ENCODE data around the gene SUGT1.
"Not testable (repeated sequence)": the region's sequence is repeated elsewhere in the genome, so short reads cannot be mapped to it uniquely, and the experiment has no call there.

The SUGT1 gene

DNA sequence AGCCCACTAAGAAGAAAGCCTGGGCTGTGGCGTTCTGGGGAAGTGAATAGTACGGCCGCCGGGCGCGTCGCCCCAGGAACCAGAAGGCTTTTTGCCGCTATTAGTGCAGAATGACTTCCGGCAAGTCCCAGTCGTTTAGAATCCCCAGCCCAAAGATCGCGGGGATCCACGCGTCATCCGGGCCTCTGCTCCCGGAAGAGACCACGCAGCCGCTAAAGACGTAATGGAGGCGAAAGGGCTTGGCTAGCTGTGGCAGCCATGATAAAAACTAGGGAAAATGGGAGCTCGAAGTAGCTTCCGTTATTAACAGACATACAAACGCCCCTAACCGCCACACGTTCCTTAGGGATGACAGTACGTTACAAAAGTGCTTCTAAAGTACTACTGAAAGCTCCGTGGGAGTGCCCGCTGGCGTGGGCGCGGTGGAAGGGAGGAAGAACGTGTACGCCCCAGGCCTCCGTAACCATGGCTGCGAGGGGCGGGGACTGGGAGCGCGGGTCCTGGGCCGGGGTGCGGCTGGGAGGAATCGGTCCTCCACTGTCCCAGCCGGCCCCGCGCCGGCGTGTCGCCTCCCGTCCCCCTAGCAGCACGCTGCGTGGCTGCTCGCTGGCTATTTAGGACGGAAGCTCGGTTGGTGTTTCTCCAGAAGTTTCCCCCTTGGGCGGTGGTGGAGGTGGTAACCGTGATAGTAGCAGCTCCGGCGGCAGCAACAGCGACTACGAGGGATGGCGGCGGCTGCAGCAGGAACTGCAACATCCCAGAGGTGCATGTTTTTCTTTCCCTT lies at the start of gene SUGT1:
SUGT1 (plus strand) TSS at position 641 of the 784 bp plus-strand sequence; CDS start at position 726, 85 bp downstream.
- TF ChIP-seq, protein P1, sequence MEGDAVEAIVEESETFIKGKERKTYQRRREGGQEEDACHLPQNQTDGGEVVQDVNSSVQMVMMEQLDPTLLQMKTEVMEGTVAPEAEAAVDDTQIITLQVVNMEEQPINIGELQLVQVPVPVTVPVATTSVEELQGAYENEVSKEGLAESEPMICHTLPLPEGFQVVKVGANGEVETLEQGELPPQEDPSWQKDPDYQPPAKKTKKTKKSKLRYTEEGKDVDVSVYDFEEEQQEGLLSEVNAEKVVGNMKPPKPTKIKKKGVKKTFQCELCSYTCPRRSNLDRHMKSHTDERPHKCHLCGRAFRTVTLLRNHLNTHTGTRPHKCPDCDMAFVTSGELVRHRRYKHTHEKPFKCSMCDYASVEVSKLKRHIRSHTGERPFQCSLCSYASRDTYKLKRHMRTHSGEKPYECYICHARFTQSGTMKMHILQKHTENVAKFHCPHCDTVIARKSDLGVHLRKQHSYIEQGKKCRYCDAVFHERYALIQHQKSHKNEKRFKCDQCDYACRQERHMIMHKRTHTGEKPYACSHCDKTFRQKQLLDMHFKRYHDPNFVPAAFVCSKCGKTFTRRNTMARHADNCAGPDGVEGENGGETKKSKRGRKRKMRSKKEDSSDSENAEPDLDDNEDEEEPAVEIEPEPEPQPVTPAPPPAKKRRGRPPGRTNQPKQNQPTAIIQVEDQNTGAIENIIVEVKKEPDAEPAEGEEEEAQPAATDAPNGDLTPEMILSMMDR (conservative IDR thresholded peaks at IDR 0.05), result peak; percentile 65
- peak; percentile 33; the same call in 1 of the 2 replicates for TF ChIP-seq ZFX (IDR thresholded peaks at IDR 0.05)
- peak within 1 kb of the TSS; percentile 91 for H3K27ac ChIP-seq

DNA sequence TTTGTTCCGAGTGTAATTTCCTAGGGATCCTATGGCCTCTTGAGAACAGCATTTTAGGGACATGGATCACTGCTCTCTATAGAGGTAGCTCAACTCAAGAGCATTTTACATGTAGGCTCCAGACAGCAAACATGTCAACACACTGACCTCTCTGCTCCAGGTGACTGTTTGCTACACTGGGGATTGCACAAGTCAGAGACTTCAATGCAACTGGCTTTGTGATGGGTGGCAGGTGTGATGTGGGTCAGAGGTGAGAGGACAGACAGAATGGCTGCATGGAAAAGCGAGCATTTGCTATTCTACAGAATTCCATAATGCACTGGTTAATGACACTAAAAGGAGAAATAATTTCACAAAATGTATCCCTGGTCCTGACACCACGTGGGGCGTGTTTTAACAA lies 49.3 kb upstream of the SUGT1 start:
- H3K27ac ChIP-seq, result not testable (repeated sequence)

DNA sequence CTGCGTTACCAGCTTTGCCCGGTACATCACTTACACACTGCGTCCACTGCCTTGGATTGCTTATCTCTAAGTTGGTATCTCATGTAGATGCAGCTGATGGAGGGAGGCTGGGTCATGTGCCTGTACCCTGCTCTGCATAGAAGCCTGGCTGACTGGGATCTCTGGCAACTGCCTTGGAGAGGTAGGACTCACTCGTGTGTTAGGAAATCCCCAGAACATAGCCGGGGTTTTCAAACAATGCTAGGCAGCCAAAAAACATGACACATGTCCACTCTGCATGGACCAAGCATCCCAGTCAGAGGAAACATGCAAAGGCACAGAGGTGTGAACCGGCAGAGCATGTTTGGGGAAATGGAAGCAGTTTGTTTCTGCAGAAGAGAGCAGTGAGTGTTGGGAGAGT lies 46.5 kb upstream of the SUGT1 start:
- not testable (repeated sequence) for H3K27ac ChIP-seq

DNA sequence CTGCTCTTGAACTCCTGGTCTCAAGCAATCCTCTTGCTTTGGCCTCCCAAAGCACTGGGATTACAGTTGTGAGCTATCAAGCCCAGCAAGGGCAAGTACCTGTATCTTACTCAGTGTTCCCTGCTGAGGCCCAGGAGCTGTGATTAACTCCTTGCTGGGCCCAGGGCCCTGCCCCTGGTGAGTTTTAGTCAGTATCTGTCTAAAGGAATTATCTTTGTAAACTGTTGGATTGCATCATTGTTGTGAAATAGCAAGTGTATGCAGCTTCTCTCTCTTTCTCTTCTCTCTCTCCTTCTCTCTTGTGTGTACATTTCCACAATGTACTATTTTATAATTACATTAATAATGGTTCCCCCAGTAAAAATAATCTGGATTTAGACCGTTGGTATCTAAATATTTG lies 45.8 kb upstream of the SUGT1 start:
- H3K27ac ChIP-seq, result not testable (repeated sequence)

DNA sequence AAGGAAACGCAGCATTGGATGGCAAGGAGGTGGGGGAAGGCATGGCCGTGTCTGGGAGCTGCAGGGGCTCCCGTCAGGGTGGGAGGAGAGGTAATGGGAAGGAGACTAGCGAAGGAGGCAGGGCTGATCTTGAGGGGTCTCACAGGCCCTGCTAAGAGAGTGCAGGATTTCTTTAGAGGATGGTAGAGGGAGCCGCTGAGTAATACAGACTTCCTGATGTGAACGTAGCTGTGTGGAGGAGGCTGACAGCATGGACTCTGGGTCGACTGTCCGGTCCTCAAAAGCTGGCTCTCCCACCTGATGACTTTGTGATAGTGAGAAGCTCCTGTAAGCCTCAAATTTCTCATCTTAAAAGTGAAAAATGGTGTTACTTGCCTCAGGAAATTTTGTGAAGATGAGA lies 44.5 kb upstream of the SUGT1 start:
- not testable (repeated sequence) for H3K27ac ChIP-seq

DNA sequence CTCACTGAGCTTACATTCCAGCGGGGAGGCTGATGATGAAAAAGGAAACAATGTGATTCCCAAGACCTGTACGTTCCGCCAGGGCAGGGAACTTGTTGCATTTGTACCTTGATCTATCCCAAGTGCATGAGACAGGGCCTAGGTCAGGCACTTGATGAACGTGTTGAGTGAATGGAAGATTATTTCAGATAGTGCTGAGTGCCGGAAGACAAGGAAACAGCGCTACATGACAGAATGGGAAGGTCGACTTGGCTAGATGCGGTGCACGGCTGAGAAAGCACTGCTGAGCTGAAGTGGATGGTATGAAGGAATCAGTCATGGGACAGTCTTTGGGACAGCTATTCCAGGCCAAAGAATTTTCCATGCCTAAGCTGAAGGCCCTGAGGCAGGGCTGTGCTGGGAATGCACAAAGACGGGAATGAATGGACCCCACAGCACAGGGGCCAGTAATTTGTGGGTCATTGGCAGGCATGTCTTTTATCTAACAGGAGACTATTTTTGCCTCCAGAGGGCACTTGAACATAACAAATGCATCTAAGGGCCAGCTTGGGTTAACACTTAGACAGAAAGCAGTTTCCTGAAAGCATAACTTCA lies 43.5 kb upstream of the SUGT1 start:
- TF ChIP-seq, protein P1 (conservative IDR thresholded peaks at IDR 0.05), result peak; percentile 36
- not testable (repeated sequence) for H3K27ac ChIP-seq

DNA sequence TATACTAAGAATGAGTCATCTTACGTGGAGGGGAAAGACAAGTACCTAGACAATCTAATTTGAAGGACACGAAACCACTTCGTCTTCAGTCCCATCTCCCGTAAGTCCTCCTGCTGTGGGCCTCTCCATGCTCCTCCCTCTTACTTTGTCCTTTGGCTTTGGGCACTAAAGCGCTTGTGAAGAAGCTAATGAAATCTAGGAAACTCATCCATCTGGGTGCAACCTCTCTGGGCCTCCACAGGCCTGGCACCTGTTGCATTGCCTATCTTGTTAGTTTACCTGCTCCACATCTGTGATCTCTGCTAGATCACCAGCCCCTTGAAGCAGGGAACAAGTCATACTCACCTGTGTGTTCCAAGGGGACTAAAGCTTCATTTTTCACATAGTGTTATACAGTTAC lies 42.5 kb upstream of the SUGT1 start:
- not testable (repeated sequence) for H3K27ac ChIP-seq

DNA sequence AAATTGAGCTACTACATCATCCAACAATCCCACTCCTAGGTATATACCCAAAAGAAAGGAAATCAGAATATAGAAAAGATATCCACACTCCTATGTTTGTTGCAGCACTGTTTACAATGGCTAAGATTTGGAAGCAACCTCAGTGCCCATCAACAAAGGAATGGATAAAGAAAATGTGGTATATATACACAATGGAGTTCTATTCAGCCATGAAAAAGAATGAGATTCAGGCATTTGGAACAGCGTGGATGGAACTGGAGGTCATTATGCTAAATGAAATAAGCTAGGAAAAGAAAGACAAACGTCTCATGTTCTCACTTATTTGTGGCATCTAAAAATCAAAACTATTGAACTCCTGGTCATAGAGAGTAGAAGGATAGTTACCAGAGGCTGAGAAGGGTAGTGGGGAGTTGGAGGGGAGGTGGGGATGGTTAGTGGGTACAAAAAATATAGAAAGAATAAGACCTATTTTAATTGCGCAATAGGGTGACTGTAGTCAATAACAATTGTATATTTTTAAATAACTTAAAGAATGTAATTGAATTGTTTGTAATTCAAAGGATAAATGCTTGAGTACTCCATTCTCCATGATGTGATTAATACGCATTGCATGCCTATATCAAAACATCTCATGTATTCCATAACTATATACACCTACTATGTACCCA lies 37.4 kb upstream of the SUGT1 start:
- H3K27ac ChIP-seq, result no peak overlapping the region
- TF ChIP-seq, protein P1 (conservative IDR thresholded peaks at IDR 0.05), result no peak
- no peak for TF ChIP-seq ZFX (IDR thresholded peaks at IDR 0.05)

DNA sequence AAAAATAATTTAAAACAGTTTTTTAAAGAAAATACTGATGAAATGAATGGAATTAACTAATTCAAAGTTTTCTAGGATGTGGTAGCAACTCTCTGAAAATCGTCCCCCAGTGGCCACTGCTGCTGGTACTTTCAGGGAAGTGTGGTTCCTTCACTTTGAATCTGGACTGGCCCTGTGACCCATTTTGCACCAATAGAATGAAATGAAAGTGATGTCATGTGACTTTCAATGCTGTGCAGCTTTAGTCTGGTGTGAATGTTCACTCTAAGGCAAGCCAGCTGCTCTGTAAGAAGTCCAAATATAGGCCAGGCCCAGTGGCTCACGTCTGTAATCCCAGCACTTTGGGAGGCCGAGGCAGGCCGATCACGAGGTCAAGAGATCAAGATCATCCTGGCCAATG lies 36.8 kb upstream of the SUGT1 start:
- no peak for TF ChIP-seq ZFX (IDR thresholded peaks at IDR 0.05)
- TF ChIP-seq, protein P1 (conservative IDR thresholded peaks at IDR 0.05), result no peak
- H3K27ac ChIP-seq, result no peak overlapping the region

Measured in C4-2B (cell line).